K562 (cell line): Measurements from ENCODE around the gene ITIH3. TPM values are rescaled to one million over a fixed set of nuclear protein-coding genes. Genes with fewer than 3 reads are reported as not detected.

Source experiments
- ATAC-seq: fragments of 200-7000 bp; cut with Tn5 transposase; 3 replicates; pipeline ENCODE4 v1.9.1; 2020; ENCODE audit warnings: moderate library complexity
- BruUV-seq: library from RNA; stranded (reverse); fragments of 400-500 nt; replicated peaks from 2 replicates; lab custom pipeline; 2021; lab: Mats Ljungman, UMichigan
- CTCF ChIA-PET: fragments of 300-600 bp; formaldehyde crosslinking; extraction: SDS; loops from one replicate; lab custom pipeline; 2021; ENCODE audit warnings: low intra/inter-chr PET ratio; lab: Yijun Ruan, JAX
- POLR2A ChIA-PET: fragments of 300-600, 350-650 bp; sonication (Branson Sonifier 250); formaldehyde crosslinking; extraction: SDS; loops from one replicate; lab custom pipeline; 2021; ENCODE audit warnings: antibody characterized with exemption, inconsistent platforms; lab: Yijun Ruan, JAX
- DNase-seq, 4 experiments: peaks; one replicate each; pipeline versions ENCODE4 v3.0.0 to v3.0.0-alpha.2; 2011 to 2018; ENCODE audit warnings: low spot score in 3 of 4, mixed read lengths in 3 of 4; ENCODE audit errors: extremely low read depth in 1 of 4
- FAIRE-seq: peaks from 2 replicates; lab custom pipeline; 2011; peaks lifted over from hg19 to GRCh38; lab: Jason Lieb, UNC
- H2AFZ ChIP-seq: 2 replicates; pipeline ENCODE4 v1.6.0; 2011; ENCODE audit warnings: low read depth, low read length, control low read depth, inconsistent platforms
- H3K27ac ChIP-seq: fragments of 200-600 bp; 3 replicates; pipeline ENCODE4 v1.8.0; 2011; ENCODE audit warnings: low read depth, mild to moderate bottlenecking, control low read depth, inconsistent platforms, low read length, moderate library complexity, mixed read lengths; ENCODE audit errors: extremely low read depth
- H3K27me3 ChIP-seq, 2 experiments: fragments of 300-600 bp in 1 of 2; 2 replicates in 1 of 2; 3 replicates in 1 of 2; pipeline versions ENCODE4 v1.6.0 to v1.8.0; 2011; ENCODE audit warnings: inconsistent platforms in 2 of 2, low read length in 2 of 2, mild to moderate bottlenecking in 1 of 2, mixed read lengths in 1 of 2, moderate library complexity in 1 of 2; ENCODE audit not compliant: control insufficient read depth in 2 of 2, insufficient read depth in 2 of 2
- H3K36me3 ChIP-seq: fragments of 300-600 bp; 3 replicates; pipeline ENCODE4 v1.8.0; 2011; ENCODE audit warnings: mild to moderate bottlenecking, low read length, inconsistent platforms; ENCODE audit not compliant: control insufficient read depth, insufficient read depth
- H3K4me1 ChIP-seq, 2 experiments: fragments of 200-600 bp in 1 of 2; replicated peaks in 1 of 2; 2 replicates in 1 of 2; 3 replicates in 1 of 2; pipeline versions ENCODE4 v1.5.1 to v1.8.0; 2011; ENCODE audit warnings: inconsistent platforms in 2 of 2, low read length in 2 of 2, mild to moderate bottlenecking in 1 of 2, mixed read lengths in 1 of 2, moderate library complexity in 1 of 2; ENCODE audit not compliant: control insufficient read depth in 2 of 2, insufficient read depth in 2 of 2
- H3K4me2 ChIP-seq: 2 replicates; pipeline ENCODE4 v1.6.1; 2011; ENCODE audit warnings: low read length, control low read depth, inconsistent platforms, mixed read lengths; ENCODE audit not compliant: insufficient read depth
- H3K4me3 ChIP-seq: fragments of 200-600 bp; sonication (generic), shearing (Covaris generic); 2 replicates; pipeline ENCODE4 v1.5.1; 2016; ENCODE audit warnings: control low read depth, inconsistent platforms
- H3K79me2 ChIP-seq: fragments of 200-600 bp; 3 replicates; pipeline ENCODE4 v1.8.0; 2011; ENCODE audit warnings: low read length, inconsistent platforms; ENCODE audit not compliant: control insufficient read depth, insufficient read depth
- H3K9ac ChIP-seq, 2 experiments: 2 replicates each; pipeline versions ENCODE4 v1.6.0 to v1.6.1; 2011; ENCODE audit warnings: low read depth in 2 of 2, low read length in 2 of 2, control low read depth in 1 of 2, inconsistent platforms in 1 of 2, mild to moderate bottlenecking in 1 of 2, mixed read lengths in 1 of 2; ENCODE audit not compliant: insufficient read depth in 1 of 2
- H3K9me1 ChIP-seq: one replicate; pipeline ENCODE4 v1.6.0; 2011; ENCODE audit warnings: inconsistent platforms, mild to moderate bottlenecking, low read length, moderate library complexity; ENCODE audit not compliant: control insufficient read depth, insufficient read depth
- H3K9me3 ChIP-seq: replicated peaks from 2 replicates; pipeline ENCODE4 v1.5.1; 2011; ENCODE audit warnings: low read depth, low read length, inconsistent platforms; ENCODE audit not compliant: control insufficient read depth, insufficient read depth
- H4K20me1 ChIP-seq: replicated peaks from 2 replicates; pipeline ENCODE4 v1.6.1; 2011; ENCODE audit warnings: low read length, inconsistent platforms, mixed read lengths; ENCODE audit not compliant: control insufficient read depth, insufficient read depth
- ARHGAP35 ChIP-seq: fragments of 450-650 bp; IDR thresholded peaks from 2 replicates; pipeline ENCODE4 v1.6.1; 2018; ENCODE audit not compliant: partially characterized antibody
- ATF2 ChIP-seq: sonication (generic); formaldehyde crosslinking; IDR thresholded peaks from 2 replicates; pipeline ENCODE4 v1.8.1; 2022; ENCODE audit warnings: missing genetic modification reagents
- CBX1 ChIP-seq: sonication (generic); IDR thresholded peaks from 2 replicates; pipeline ENCODE4 v1.6.1; 2016; ENCODE audit warnings: antibody characterized with exemption, low read depth, mild to moderate bottlenecking
- CTCF ChIP-seq, 3 experiments: IDR thresholded peaks in 2 of 3; conservative IDR thresholded peaks in 1 of 3; 2 replicates each; pipeline ENCODE4 v1.5.1; 2011 to 2012; ENCODE audit warnings: low read length in 3 of 3, mild to moderate bottlenecking in 3 of 3, control low read depth in 2 of 3, improper control_type of control experiment in 1 of 3, inconsistent platforms in 1 of 3, low read depth in 1 of 3, mixed read lengths in 1 of 3, moderate library complexity in 1 of 3; ENCODE audit not compliant: insufficient read depth in 2 of 3
- EZH2 ChIP-seq: IDR thresholded peaks from 2 replicates; pipeline ENCODE4 v1.6.1; 2012; ENCODE audit warnings: low read depth, mild to moderate bottlenecking, inconsistent platforms, low read length, borderline replicate concordance
- HMGXB4 ChIP-seq: sonication (generic); formaldehyde crosslinking; IDR thresholded peaks from 2 replicates; pipeline ENCODE4 v1.8.1; 2023; ENCODE audit warnings: mild to moderate bottlenecking, missing genetic modification reagents
- HOMEZ ChIP-seq: fragments of 250-450 bp; sonication (Bioruptor Pico); IDR thresholded peaks from 2 replicates; pipeline ENCODE4 v1.4.0; 2020; ENCODE audit warnings: mild to moderate bottlenecking, moderate library complexity
- IRF2 ChIP-seq: sonication (generic); formaldehyde crosslinking; IDR thresholded peaks from 2 replicates; pipeline ENCODE4 v1.8.1; 2022; ENCODE audit warnings: mild to moderate bottlenecking, missing genetic modification reagents
- TRIM25 ChIP-seq: fragments of 450-650 bp; IDR thresholded peaks from 2 replicates; pipeline ENCODE4 v1.7.0; 2016; ENCODE audit warnings: borderline replicate concordance
- ZFX ChIP-seq: sonication (generic); formaldehyde crosslinking; IDR thresholded peaks from 2 replicates; pipeline ENCODE4 v1.8.0; 2022; ENCODE audit warnings: mild to moderate bottlenecking, missing genetic modification reagents, moderate library complexity
- WGBS: fragments of 100-300 bp; shearing (Covaris generic); methylation state at CpG from one replicate; pipeline ENCODE4 v1.1.6; 2016; ENCODE audit warnings: low coverage, mixed read lengths; ENCODE audit not compliant: insufficient coverage; ENCODE audit errors: missing lambda C conversion rate; 5-methylcytosine and 5-hydroxymethylcytosine counted together
- in situ Hi-C: fragments of 300-500 bp; cut with MboI; formaldehyde crosslinking; loops from 4 replicates; pipeline ENCODE4 v1.15.0; 2018; ENCODE audit warnings: inconsistent platforms, mixed read lengths
- intact Hi-C: fragments of 100-400 bp; cut with micrococcal nuclease; formaldehyde crosslinking; loops from 2 replicates; pipeline ENCODE4 v1.14.2; 2022
- polyA plus RNA-seq, 8 experiments: library from polyadenylated mRNA; depleted of rRNA in 4 of 8; stranded (reverse) in 5 of 8; unstranded in 3 of 8; fragments of >200 nt; fragmentation: Nextera tagmentation in 2 of 8; fragmentation: Illumina TruSeq in 1 of 8; extraction: Ambion mirVana in 2 of 8; extraction: Trizol in 1 of 8; gene quantifications; 2 replicates each; pipeline versions ENCODE4 v1.2.1 to v1.2.3, GENCODE V29; 2011 to 2014; ENCODE audit warnings: inconsistent platforms in 1 of 8, missing spikeins in 1 of 8
- total RNA-seq, 7 experiments: library from RNA; depleted of rRNA in 6 of 7; stranded (reverse); fragments of >200 nt in 6 of 7; fragmentation: Illumina TruSeq in 2 of 7; extraction: Trizol in 2 of 7; gene quantifications; 2 replicates each; pipeline versions ENCODE4 v1.2.1 to v1.2.3, GENCODE V29; 2011 to 2021; ENCODE audit warnings: low replicate concordance in 1 of 7

Gene ITIH3
- total and polyA plus RNA-seq, 9 of the 15 experiments (the other 6 are each of a cell fraction or from before 2014, with no cell fraction given), result 0.07 to 0.35 TPM; not detected in 7

GRCh38 chr3:52774066-52774713, 20.4 kb upstream of the ITIH3 start:
- no TSS peak for BruUV-seq
- no peak for TF ChIP-seq ARHGAP35
- TF ChIP-seq ZFX, result no peak
- no peak for TF ChIP-seq CBX1
- TF ChIP-seq ATF2 (CRISPR knock-in tag), result no peak
- no peak for TF ChIP-seq CTCF (IDR thresholded peaks at IDR 0.05 in 2 of 3, conservative IDR thresholded peaks at IDR 0.05 in 1 of 3; ENCODE audit: insufficient read depth in 2 of 3, low read depth in 1 of 3, low read length in 3 of 3)
- TF ChIP-seq HMGXB4, result no peak
- TF ChIP-seq HOMEZ (CRISPR knock-in tag), result no peak
- no peak for TF ChIP-seq EZH2
- no peak for TF ChIP-seq IRF2 (CRISPR knock-in tag)
- TF ChIP-seq TRIM25, result no peak

More at GRCh38 chr3:52774066-52774713, 20.4 kb upstream of the ITIH3 start:
- ATAC-seq, result no peak
- no peak for FAIRE-seq
- Histone ChIP-seq H3K9me3 (no peaks in the 10 kb centered on the region), H4K20me1 (no peaks in the 10 kb centered on the region), H3K4me1 (peaks cover 3 to 4% of the 10 kb centered on the region in 2 experiments; a peak in 2 of 5 replicates), H3K36me3 (no peaks in the 10 kb centered on the region), H3K9ac (no peak overlapping the region), H3K4me2 (no peak overlapping the region), H3K79me2 (peaks cover 16% of the 10 kb centered on the region), H3K27me3 (peaks cover 0 to 6% of the 10 kb centered on the region in 2 experiments; a peak in 1 of 5 replicates), H2AFZ (no peak overlapping the region), H3K9me1 (no peaks in the 10 kb centered on the region), H3K4me3 (no peak overlapping the region), H3K27ac (no peak overlapping the region)
- ChIA-PET POLR2A (interaction anchor here (0.5 kb wide), 2 partner anchors 9 to 95 kb away, joined by 3 read pairs; no protein-coding TSS in a partner anchor), CTCF (no interaction called here)
- WGBS, result 49% methylated on average over 8 of the region's 8 CpGs
- intact Hi-C loops, result no loop called here
- in situ Hi-C loops, result no loop called here
- no peak for DNase-seq
